NCI-H345 (cell line): ENCODE results near the gene FEN1.

Experiments
- DNase-seq: peaks from one replicate; lab custom pipeline; 2025; lab: John Stamatoyannopoulos, UW

FEN1 gene

GRCh38 chr11:61775106-61775505, 17.6 kb upstream of the FEN1 start:
- no peak for DNase-seq

GRCh38 chr11:61775606-61776554, 16.8 kb upstream of the FEN1 start:
- DNase-seq: no peak

GRCh38 chr11:61776561-61777075, 16.1 kb upstream of the FEN1 start:
- peak; percentile 14 for DNase-seq

GRCh38 chr11:61777234-61778090, 15.2 kb upstream of the FEN1 start:
- DNase-seq: no peak

GRCh38 chr11:61778357-61778886, 14.3 kb upstream of the FEN1 start:
- no peak for DNase-seq

GRCh38 chr11:61778920-61779650, 13.6 kb upstream of the FEN1 start:
- DNase-seq: no peak

- no peak for DNase-seq
Measured at GRCh38 chr11:61779666-61780525, 12.8 kb upstream of the FEN1 start.

- DNase-seq: no peak
Measured at GRCh38 chr11:61780581-61781162, 12.0 kb upstream of the FEN1 start.

- DNase-seq: no peak
Measured at GRCh38 chr11:61781585-61781984, 11.1 kb upstream of the FEN1 start.

GRCh38 chr11:61782299-61782698, 10.4 kb upstream of the FEN1 start:
- no peak for DNase-seq

- no peak for DNase-seq
Measured at GRCh38 chr11:61782841-61783240, 9.9 kb upstream of the FEN1 start.

GRCh38 chr11:61783717-61784505, 8.8 kb upstream of the FEN1 start:
- DNase-seq: no peak

- DNase-seq: no peak
Measured at GRCh38 chr11:61784506-61784805, 8.3 kb upstream of the FEN1 start.

GRCh38 chr11:61785837-61786402, 6.8 kb upstream of the FEN1 start:
- DNase-seq: no peak

- no peak for DNase-seq
Measured at GRCh38 chr11:61787928-61788491, 4.7 kb upstream of the FEN1 start.

- DNase-seq: peak; percentile 35
Measured at GRCh38 chr11:61791737-61792309, 888 bp upstream of the FEN1 start.

GRCh38 chr11:61793083-61793828, 545 bp downstream of the FEN1 start:
- no peak for DNase-seq

GRCh38 chr11:61793829-61794204, 1.1 kb downstream of the FEN1 start:
- no peak for DNase-seq
